Naive B cell (primary cell): Measurements from ENCODE around the gene FAHD2A. TPM values are rescaled to one million over a fixed set of nuclear protein-coding genes. Genes with fewer than 3 reads are reported as not detected.
"Not testable (repeated sequence)": the region's sequence is repeated elsewhere in the genome, so short reads cannot be mapped to it uniquely, and the experiment has no call there.

Experiments used
- ATAC-seq, 2 donors: fragments of 150-1000 bp; cut with Tn5 transposase; 2 replicates each; pipeline ENCODE4 v1.10.0; 2021; ENCODE audit warnings: low read depth in 2 of 2, mild to moderate bottlenecking in 2 of 2, moderate library complexity in 2 of 2
- DNase-seq: peaks from one replicate; pipeline ENCODE4 v3.0.0; 2022
- H3K27ac Mint-ChIP-seq, 6 donors: one replicate each; pipeline ENCODE4 v1.8.0; 2020 to 2022; ENCODE audit warnings: mild to moderate bottlenecking in 6 of 6, mixed read lengths in 6 of 6, moderate library complexity in 5 of 6, inconsistent platforms in 2 of 6
- H3K27me3 Mint-ChIP-seq, 3 donors: one replicate each; pipeline ENCODE4 v1.8.0; 2021 to 2022; ENCODE audit warnings: mixed read lengths in 3 of 3, mild to moderate bottlenecking in 1 of 3
- H3K36me3 Mint-ChIP-seq, 2 donors: one replicate each; pipeline ENCODE4 v1.8.0; 2020 to 2022; ENCODE audit warnings: mixed read lengths in 2 of 2, inconsistent platforms in 1 of 2, mild to moderate bottlenecking in 1 of 2
- H3K4me1 Mint-ChIP-seq, 3 donors: one replicate each; pipeline ENCODE4 v1.8.0; 2020 to 2022; ENCODE audit warnings: mixed read lengths in 3 of 3, inconsistent platforms in 1 of 3, mild to moderate bottlenecking in 1 of 3, moderate library complexity in 1 of 3
- H3K4me3 Mint-ChIP-seq, 8 donors: one replicate each; pipeline ENCODE4 v1.8.0; 2020 to 2022; ENCODE audit warnings: mild to moderate bottlenecking in 8 of 8, mixed read lengths in 8 of 8, moderate library complexity in 8 of 8, inconsistent platforms in 2 of 8
- H3K9me3 Mint-ChIP-seq, 7 donors: one replicate each; pipeline ENCODE4 v1.8.0; 2020 to 2022; ENCODE audit warnings: mixed read lengths in 7 of 7, mild to moderate bottlenecking in 5 of 7, inconsistent platforms in 2 of 7, moderate library complexity in 1 of 7
- polyA plus RNA-seq, 6 donors: library from polyadenylated mRNA; unstranded; fragments of 300-500 nt; fragmentation: Illumina TruSeq; gene quantifications; one replicate each; pipeline ENCODE4 v1.2.3, GENCODE V29; 2021; ENCODE audit warnings: low read depth in 6 of 6

The FAHD2A gene
- polyA plus RNA-seq, 6 donors from 2014 or later = 6.7 to 29.3 (median 11.1) TPM

- Mint-ChIP-seq H3K4me1 (peaks cover 18 to 29% (median 28%) of the 10 kb centered on the region in 3 donors), H3K4me3 (peak overlapping the region in 4 of 8 donors; percentile 16 to 45 (median 36))
- not testable (repeated sequence) for H3K9me3 Mint-ChIP-seq, H3K27ac Mint-ChIP-seq, H3K27me3 Mint-ChIP-seq, ATAC-seq, DNase-seq, H3K36me3 Mint-ChIP-seq
Observed at GRCh38 chr2:95404676-95405075, 2.2 kb downstream of the FAHD2A start.

- H3K4me3 Mint-ChIP-seq, H3K36me3 Mint-ChIP-seq, H3K27me3 Mint-ChIP-seq, H3K9me3 Mint-ChIP-seq, H3K27ac Mint-ChIP-seq, H3K4me1 Mint-ChIP-seq, DNase-seq, ATAC-seq: not testable (repeated sequence)
Observed at GRCh38 chr2:95411239-95411638, 8.7 kb downstream of the FAHD2A start.

GRCh38 chr2:95414015-95414594, 11.6 kb downstream of the FAHD2A start:
- H3K27ac Mint-ChIP-seq, H3K4me3 Mint-ChIP-seq, H3K4me1 Mint-ChIP-seq, H3K9me3 Mint-ChIP-seq, H3K27me3 Mint-ChIP-seq, H3K36me3 Mint-ChIP-seq: not testable (repeated sequence)
- ATAC-seq (peak; percentile 63 to 68), DNase-seq (peak; percentile 26)

GRCh38 chr2:95415138-95415537, 12.6 kb downstream of the FAHD2A start:
- not testable (repeated sequence) for H3K36me3 Mint-ChIP-seq, H3K4me1 Mint-ChIP-seq, H3K27me3 Mint-ChIP-seq, ATAC-seq, H3K4me3 Mint-ChIP-seq, H3K9me3 Mint-ChIP-seq, DNase-seq
- peak overlapping the region in 1 of 6 donors; percentile 22 for H3K27ac Mint-ChIP-seq

GRCh38 chr2:95415561-95415960, 13.1 kb downstream of the FAHD2A start:
- not testable (repeated sequence) for H3K27ac Mint-ChIP-seq, ATAC-seq, H3K9me3 Mint-ChIP-seq, H3K27me3 Mint-ChIP-seq, H3K4me3 Mint-ChIP-seq, DNase-seq, H3K4me1 Mint-ChIP-seq, H3K36me3 Mint-ChIP-seq

- not testable (repeated sequence) for DNase-seq, H3K9me3 Mint-ChIP-seq, H3K4me1 Mint-ChIP-seq, H3K4me3 Mint-ChIP-seq, ATAC-seq, H3K27ac Mint-ChIP-seq, H3K36me3 Mint-ChIP-seq
- H3K27me3 Mint-ChIP-seq = peaks cover 0 to 17% (median 8%) of the 10 kb centered on the region in 3 donors
Observed at GRCh38 chr2:95427196-95427867, 24.8 kb downstream of the FAHD2A start.

- not testable (repeated sequence) for ATAC-seq, H3K27ac Mint-ChIP-seq, H3K4me3 Mint-ChIP-seq, DNase-seq, H3K4me1 Mint-ChIP-seq, H3K9me3 Mint-ChIP-seq, H3K36me3 Mint-ChIP-seq
- peaks cover 3 to 10% (median 8%) of the 10 kb centered on the region in 3 donors for H3K27me3 Mint-ChIP-seq
Observed at GRCh38 chr2:95429748-95430467, 27.4 kb downstream of the FAHD2A start.

- not testable (repeated sequence) for DNase-seq, H3K36me3 Mint-ChIP-seq, H3K27ac Mint-ChIP-seq, H3K27me3 Mint-ChIP-seq, H3K4me1 Mint-ChIP-seq, H3K9me3 Mint-ChIP-seq, H3K4me3 Mint-ChIP-seq, ATAC-seq
Observed at GRCh38 chr2:95433373-95433772, 30.9 kb downstream of the FAHD2A start.

GRCh38 chr2:95433973-95434372, 31.5 kb downstream of the FAHD2A start:
- not testable (repeated sequence) for H3K27me3 Mint-ChIP-seq, H3K4me3 Mint-ChIP-seq, H3K27ac Mint-ChIP-seq, H3K9me3 Mint-ChIP-seq, DNase-seq, H3K4me1 Mint-ChIP-seq, H3K36me3 Mint-ChIP-seq, ATAC-seq

- not testable (repeated sequence) for H3K27ac Mint-ChIP-seq, H3K27me3 Mint-ChIP-seq, H3K4me3 Mint-ChIP-seq, ATAC-seq, DNase-seq, H3K4me1 Mint-ChIP-seq, H3K9me3 Mint-ChIP-seq, H3K36me3 Mint-ChIP-seq
Observed at GRCh38 chr2:95434507-95435076, 32.1 kb downstream of the FAHD2A start.

GRCh38 chr2:95435162-95435871, 32.8 kb downstream of the FAHD2A start:
- not testable (repeated sequence) for DNase-seq, H3K4me1 Mint-ChIP-seq, H3K9me3 Mint-ChIP-seq, H3K27ac Mint-ChIP-seq, ATAC-seq, H3K4me3 Mint-ChIP-seq, H3K36me3 Mint-ChIP-seq, H3K27me3 Mint-ChIP-seq

GRCh38 chr2:95435872-95436209, 33.3 kb downstream of the FAHD2A start:
- H3K27me3 Mint-ChIP-seq, H3K4me3 Mint-ChIP-seq, ATAC-seq, DNase-seq, H3K36me3 Mint-ChIP-seq, H3K4me1 Mint-ChIP-seq, H3K9me3 Mint-ChIP-seq, H3K27ac Mint-ChIP-seq: not testable (repeated sequence)

- H3K36me3 Mint-ChIP-seq, H3K27me3 Mint-ChIP-seq, H3K9me3 Mint-ChIP-seq, H3K4me3 Mint-ChIP-seq, H3K4me1 Mint-ChIP-seq, DNase-seq, H3K27ac Mint-ChIP-seq, ATAC-seq: not testable (repeated sequence)
Observed at GRCh38 chr2:95442474-95443099, 40.1 kb downstream of the FAHD2A start.
